Activated CD4-positive, alpha-beta T cell treated with anti-CD3 and anti-CD28 coated beads, Interleukin-2, amount 50 U/mL, for 48 hours (primary cell): ENCODE data around the gene LAMA5.

Source experiments
- DNase-seq, 2 experiments: peaks; one replicate each; pipeline ENCODE4 v3.0.0-alpha.2; 2020

The LAMA5 gene

DNA sequence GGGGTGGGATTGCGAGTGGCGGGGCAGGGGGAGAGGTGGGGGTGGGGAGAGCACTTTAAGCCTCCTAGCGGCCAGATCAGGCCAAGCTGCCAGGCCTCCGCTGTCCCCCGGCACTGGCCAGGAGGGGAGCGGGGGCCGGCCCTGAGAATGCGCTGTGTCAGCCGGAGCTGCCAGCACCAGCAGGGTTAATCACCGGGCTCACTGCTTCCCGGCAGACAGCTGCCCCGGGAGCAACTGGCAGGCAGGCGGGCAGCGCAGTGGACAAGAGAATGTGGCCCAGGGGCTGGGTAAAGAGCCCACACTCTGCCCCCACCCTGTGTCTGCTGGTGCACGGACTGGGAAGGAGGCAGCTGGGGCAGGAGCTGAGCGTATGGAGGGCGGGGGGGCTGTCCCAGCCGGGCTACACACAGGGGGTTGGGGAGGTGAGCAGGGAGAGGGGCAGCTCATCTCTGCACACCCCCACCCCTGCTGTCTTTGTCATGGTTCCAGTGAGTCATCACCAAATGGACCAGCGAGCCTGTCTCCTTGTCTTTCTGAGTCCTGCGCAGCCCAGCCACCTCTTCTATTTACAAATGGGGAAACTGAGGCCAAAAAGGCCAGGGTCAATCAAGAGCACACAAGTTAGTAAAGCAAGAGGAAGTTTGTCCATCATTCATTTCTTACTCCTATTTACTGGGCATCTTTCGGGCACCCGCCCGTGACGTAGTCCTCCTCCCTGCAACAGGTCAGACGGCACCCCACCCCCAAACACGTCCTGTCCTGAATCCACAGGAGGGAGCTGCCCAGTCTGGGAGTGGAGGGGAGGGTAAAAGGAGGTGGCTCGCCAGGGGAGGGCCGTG is 2.1 kb upstream of the LAMA5 start:
- DNase-seq: no peak

DNA sequence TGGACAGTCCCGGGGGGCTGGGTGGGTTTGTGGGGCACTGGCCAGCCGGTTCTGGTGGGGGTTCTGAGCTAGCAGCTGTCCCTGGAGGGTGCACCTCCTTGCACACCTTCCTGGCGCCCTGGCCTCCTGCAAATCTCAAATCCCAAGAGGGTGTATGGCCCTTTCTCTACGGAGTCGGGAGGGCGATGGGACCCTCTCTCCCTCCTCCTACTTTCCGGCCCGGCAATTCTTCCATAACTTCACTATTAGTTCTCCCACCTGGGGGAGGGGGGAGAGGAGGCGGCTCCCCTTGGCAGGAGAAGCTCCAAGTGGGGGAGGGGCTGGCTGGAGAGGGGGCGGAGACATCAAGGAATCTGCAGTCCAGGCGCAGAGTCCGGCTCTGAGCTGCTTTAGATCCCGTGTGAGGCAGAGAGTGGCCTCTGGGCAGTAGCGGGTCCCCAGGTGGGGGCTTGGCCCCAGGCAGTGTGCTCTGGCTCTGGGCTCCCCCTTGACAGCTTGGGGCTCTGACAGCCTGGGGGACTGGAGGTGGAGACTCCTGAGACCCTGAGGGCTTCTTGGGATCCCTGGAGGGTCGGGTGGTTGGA is 1.4 kb upstream of the LAMA5 start:
- DNase-seq: no peak

DNA sequence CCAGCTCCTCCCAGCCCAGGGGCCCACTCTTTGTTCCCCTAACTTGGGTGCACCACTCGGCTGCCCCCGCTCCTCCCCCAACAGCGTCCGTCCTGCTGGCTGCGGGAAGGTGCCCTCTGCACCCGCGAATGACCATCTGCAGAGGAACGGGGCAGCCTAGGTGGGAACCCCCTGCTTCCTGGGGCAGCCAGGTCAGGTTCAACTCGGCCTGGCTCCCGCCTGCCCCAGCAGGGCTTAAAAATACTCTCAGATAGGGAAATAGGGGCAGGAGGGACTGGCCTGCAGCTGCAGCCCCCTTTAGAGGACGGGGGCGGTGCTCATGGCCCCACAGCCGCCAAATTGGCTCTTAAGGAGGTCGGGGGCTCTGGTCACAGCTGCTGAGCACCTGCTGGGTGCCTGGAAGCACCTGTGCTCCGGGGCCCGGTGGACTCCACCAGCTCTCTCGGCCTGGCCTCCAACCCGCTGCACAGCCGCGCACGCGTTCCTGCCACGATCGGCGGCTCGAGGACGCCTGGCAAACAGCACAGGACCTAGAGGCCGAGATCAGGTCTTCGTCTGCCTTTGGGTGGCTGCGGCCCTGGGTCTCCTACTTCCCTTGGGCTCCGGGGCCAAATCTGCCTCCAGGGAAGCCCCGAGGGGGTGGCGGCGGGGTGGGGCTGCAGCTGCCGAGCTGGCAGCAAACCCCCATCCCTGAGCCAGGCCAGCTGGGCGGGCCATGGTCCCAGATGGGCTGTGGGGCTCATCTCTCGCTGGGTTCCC is 700 bp upstream of the LAMA5 start:
- DNase-seq: no peak

- no peak for DNase-seq
Measured at GRCh38 chr20:62366370-62367135, 559 bp downstream of the LAMA5 start.

GRCh38 chr20:62365814-62366369 is 1.2 kb downstream of the LAMA5 start:
- no peak for DNase-seq

- DNase-seq: no peak
Measured at GRCh38 chr20:62364911-62365736, 2.0 kb downstream of the LAMA5 start.

DNA sequence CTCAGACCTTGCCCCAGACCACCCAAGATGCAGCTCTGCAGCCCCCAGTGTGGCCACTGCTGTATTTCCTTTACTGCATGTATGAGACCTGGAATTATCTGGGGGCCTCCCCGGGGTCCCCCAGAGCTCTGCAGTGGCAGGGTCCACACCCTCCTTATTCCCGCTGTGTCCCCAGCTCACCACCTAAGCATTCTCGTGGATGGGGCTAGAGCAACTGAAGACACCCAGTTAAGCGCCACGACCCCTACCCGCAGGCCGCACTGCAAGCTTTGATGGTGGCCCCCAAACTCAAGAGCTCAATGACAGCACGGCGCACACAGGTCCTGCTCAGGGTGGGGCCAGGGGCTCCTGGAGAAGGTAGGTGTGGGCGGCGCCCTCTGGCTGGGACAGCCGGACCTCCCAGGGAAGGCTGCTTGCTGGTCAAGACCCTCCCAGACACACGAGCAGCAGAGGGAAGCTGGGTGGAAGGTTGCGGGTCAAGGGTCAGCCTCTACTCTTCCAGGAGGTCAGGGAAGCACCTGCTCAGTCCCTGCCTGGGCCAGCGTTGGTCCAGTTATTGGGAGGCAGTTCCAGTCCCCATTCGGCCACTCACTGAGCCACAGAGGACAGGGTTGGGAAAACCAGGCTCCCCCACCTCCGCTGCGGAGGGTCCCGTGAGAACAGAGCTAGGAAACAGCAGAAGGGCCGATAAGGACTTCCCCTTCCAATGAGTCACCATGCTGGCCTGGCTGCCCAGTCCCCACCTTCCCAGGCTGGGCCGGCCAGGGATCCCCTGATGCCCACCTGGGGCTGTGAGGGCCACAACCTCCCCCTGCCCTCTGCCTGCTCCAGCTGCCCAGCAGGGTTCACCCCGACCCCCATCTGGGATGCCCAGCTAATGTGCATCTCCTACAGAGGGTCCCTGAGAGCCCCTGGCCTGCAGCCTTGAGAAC is 2.9 kb downstream of the LAMA5 start:
- no peak for DNase-seq

DNA sequence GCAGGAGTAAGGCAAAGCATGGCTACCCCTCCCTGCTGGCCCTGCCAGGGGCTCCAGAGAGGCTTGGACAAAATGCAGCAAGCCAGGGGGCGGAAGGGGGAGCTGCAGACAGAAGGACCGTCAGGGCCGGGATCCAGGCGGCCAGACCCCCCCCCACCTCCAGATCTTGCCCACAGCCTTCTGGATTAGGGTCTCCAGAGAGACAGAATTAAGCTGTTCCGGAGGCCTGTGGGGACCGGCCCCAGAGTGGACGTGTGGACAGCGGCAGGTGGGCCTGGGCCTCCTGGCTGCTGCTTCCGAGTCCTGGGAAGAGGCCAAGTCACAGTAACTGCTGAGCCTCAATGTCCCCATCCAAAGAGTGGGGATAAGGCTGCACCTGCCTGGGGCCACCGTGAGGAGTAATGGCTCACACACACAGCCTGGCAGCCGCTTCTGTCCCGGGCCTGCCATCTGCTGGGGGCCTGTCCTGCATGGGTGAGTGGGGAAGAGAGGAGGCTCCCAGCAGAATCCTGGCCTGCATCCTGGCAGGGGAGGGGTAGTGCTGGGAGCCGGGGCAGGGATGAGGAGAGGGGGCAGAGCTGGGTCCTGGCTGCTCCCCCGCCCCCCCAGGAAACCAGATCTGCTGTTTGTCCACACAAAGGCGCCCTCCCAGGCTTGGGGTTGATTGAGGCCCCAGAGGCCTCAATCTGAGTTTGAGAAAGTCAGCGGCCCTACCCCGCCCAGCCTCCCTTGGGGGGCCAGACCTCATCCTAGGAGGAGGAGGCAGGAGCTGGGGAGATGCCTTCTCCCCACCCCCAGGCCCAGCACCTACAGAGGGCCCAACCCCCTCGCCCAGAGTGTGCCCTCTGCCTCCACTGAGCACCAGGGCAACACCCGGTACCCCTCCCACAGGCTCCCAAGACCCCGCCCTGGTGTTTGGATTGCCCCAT is 3.9 kb downstream of the LAMA5 start:
- no peak for DNase-seq

- no peak for DNase-seq
Measured at GRCh38 chr20:62362590-62362940, 4.5 kb downstream of the LAMA5 start.

GRCh38 chr20:62361799-62362589 is 5.1 kb downstream of the LAMA5 start:
- DNase-seq: no peak

DNA sequence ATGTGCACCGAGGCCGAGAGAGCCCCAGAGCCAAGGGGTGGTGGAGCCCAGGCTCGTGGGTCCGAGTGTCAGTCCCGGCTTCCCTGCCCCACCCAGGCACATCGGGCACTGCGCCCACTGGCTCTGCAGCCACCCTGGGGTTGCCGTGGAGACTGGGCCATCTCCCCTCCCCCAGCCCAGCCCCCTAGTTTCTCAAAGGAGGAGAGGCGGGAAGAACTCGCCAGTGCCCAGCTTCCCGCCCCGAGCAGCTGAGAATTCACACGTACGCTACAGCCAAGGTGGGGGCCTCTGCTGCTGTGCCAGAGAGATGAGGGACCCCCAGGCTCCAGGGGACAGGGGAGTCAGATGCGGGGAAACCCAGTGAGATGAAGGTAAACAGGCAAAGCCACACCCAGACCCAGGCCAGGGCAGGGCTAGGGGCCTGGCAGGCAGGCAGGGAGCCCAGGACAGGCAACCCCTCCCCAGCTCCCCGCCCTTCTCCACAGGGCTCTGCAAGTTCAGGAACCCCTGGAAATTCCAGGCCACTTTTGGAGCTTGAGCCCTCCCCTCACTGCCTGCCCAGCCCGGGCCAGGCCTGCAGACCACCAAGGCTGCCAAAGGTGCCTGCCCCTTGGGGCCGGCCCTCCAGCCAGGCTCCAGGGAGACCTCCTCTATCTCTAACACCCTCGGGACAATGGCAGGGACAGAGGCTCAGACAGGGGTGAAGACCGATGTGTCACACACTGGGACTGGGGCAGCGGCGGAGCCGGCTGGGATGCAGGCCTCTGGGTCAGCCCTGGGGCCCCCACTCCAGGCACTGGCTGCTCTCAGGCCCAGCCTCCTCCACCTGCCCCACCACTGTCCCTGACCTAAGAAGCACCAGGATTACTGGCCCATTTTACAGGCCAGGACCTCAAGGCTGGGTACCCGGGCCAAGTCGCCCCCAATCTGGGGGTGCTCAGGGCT is 6.0 kb downstream of the LAMA5 start:
- no peak for DNase-seq

DNA sequence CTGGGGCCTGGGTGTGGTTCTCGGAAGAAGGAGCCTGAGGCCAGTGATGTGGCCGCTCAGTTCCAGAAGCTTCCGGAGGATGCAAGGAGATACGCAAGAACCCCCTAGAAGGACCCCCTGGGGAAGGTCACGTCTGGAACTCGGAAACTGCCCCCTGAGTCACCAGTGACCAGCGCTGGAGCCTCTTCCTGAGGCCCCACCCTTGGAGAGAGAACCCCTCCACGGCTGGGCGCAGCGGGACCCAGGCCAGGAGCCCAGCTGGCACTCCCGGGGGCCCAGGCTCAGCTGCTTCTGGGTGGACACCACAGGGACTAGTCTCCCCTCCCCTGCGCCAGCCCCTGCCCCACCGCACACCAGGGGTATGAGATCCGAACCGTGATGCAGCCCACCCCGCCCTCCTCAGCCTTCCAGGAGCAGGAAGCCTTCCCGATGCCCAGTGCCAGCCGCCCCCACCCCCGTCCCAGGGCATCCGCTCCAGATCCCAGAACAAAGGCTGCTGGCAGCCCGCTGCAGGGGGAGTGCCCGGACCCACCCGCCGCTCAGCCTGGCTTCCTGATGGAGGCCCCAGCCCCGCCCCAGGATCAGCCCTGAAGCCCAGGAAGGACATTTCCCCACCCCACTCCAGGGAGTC is 7.5 kb downstream of the LAMA5 start:
- DNase-seq: no peak

DNA sequence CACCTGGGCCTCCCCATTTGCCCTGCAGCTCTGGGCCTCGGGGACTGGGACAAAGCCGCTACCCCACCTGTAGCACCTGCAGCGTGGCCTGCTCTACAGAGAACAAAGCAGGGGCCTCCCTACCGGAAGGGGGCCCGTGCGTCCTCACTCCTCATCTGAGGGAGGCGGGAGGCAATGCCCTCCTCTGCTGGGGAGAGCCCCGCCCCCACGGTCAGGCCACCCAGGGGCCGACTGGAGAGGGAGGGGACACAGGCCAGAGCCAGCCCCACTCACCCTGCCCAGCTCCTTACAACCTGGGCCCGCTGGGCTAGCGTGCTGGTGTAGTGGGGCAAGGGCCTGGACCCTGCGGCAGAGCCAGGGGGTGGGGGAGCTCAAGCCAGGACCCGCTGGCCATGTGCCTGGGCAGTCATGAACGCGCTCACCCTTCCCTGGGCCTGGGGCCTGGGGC is 8.0 kb downstream of the LAMA5 start:
- no peak for DNase-seq

DNA sequence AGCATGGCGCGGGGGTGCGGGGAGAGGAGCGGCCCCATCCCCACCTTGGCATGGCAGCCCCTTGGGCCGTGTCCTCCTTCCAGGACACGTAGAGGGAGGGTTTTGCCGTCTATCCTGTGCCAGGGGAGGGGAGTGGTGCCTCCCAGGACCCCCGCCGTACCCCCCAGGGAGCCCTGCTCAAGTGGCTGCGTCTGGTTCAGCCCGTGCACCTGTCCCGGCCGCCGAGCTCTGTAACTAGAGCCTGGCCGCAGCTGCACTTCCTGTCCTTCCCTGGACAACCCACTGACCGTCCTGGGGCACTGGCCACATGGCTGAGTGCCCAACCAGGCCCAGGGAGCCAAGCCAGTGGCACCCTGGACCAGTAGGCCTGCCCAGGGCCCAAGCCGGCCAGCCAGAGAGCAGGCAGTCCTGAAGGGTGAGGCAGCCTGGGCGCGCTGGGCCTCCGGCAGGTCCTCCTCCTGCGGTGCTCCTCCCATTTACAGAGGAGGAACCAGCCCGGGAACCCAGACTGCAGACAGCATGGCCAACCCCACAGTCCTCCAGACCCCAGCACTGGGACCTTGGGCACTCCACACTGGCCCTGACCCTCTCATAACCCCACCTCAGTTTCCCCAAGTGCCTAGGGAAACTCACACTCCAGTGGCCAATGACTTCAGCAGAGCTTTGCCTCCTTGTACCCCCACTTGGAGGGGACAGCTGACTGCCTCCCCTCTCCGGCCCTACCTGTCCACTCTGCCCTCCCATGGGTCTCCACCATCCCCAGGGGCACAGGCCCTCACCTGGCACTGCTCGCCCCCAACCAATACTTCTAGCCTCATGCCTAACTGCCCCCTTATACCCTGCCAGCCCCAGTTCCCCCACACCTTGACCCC is 8.7 kb downstream of the LAMA5 start:
- no peak for DNase-seq

GRCh38 chr20:62357681-62358080 is 9.4 kb downstream of the LAMA5 start:
- DNase-seq: no peak

- no peak for DNase-seq
Measured at GRCh38 chr20:62357187-62357667, 9.9 kb downstream of the LAMA5 start.
